Loucy (cell line): ENCODE data around the gene UBL7.

Experiments
- CTCF ChIP-seq: fragments of 200-600 bp; sonication (generic); conservative IDR thresholded peaks from 2 replicates; pipeline ENCODE4 v1.5.1; 2014; ENCODE audit warnings: mild to moderate bottlenecking, antibody characterized with exemption, low read length
- EZH2phosphoT487 ChIP-seq: fragments of 200-600 bp; IDR thresholded peaks from 2 replicates; pipeline ENCODE4 v1.6.1; 2018; ENCODE audit warnings: antibody characterized with exemption, mild to moderate bottlenecking, moderate library complexity, borderline replicate concordance

DNA sequence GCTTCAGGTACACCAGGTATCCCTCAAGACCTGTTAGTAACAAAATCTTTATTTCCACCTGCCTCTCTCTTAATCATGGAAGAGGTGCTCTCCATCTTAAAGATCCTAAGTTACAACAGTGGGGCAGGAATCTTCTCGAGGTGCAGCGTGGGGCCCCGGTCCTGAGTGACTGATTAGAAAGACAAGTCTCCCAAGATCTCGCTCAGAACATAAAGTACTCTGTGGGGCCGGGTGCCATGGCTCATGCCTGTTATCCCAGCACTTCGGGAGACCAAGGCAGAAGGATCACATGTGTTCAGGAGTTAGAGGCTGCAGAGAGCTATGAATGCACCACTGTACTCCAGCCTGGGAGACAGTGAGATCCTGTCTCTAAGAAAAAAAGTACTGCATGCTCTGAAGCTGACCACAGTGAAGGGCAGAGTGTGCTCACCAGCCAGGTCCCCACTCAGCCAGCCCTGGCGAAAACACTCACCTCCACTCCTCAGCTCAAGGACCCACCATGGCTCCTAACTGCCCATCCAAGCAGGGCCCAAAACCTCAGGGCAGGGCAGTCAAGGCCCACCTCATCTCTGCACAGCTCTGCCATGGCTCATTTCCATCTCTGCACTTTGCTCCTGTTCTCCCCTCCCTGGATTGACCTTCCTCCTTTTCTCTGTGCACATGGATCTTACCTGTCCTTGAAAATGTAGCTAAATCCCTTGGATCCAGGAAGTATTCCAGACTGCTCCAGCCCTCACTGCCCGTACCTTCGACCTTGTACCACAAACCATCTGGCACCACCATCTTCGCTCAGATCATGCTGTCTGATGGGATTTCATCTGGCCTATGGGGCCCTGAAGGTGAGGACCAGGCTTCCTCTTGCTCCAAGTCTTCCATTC, 34.3 kb downstream of the UBL7 start:
- TF ChIP-seq CTCF = no peak
- TF ChIP-seq EZH2phosphoT487 = no peak
